HG03103 (cell line): ENCODE data around the gene CST3.
"Not testable (repeated sequence)": the region's sequence is repeated elsewhere in the genome, so short reads cannot be mapped to it uniquely, and the experiment has no call there.

Source experiments
- ATAC-seq: cut with Tn5 transposase; IDR thresholded peaks from one replicate; pipeline ENCODE4 v1.9.1; 2021; ENCODE audit warnings: low read depth; ENCODE audit not compliant: unreplicated experiment

Gene CST3

GRCh38 chr20:23637282-23638221, at the start of gene CST3:
Gene CST3 (minus strand): TSS chr20:23637955. CDS start chr20:23637862, 93 bp downstream.
- ATAC-seq: peak; percentile 45

GRCh38 chr20:23686046-23686750, 48.4 kb upstream of the CST3 start:
- no peak for ATAC-seq

GRCh38 chr20:23685529-23685896, 47.8 kb upstream of the CST3 start:
- not testable (repeated sequence) for ATAC-seq

- ATAC-seq: no peak
Observed at GRCh38 chr20:23684261-23684660, 46.5 kb upstream of the CST3 start.

- no peak for ATAC-seq
Observed at GRCh38 chr20:23683807-23684206, 46.1 kb upstream of the CST3 start.

GRCh38 chr20:23683281-23683680, 45.5 kb upstream of the CST3 start:
- no peak for ATAC-seq

GRCh38 chr20:23680146-23680545, 42.4 kb upstream of the CST3 start:
- ATAC-seq: no peak

GRCh38 chr20:23679133-23680092, 41.7 kb upstream of the CST3 start:
- no peak for ATAC-seq

- ATAC-seq: no peak
Observed at GRCh38 chr20:23673209-23673608, 35.5 kb upstream of the CST3 start.

- no peak for ATAC-seq
Observed at GRCh38 chr20:23672158-23672557, 34.4 kb upstream of the CST3 start.

- ATAC-seq: no peak
Observed at GRCh38 chr20:23671479-23671878, 33.7 kb upstream of the CST3 start.

- no peak for ATAC-seq
Observed at GRCh38 chr20:23670361-23670760, 32.6 kb upstream of the CST3 start.

- no peak for ATAC-seq
Observed at GRCh38 chr20:23669866-23670265, 32.1 kb upstream of the CST3 start.

- no peak for ATAC-seq
Observed at GRCh38 chr20:23669327-23669726, 31.6 kb upstream of the CST3 start.

- no peak for ATAC-seq
Observed at GRCh38 chr20:23668477-23668951, 30.8 kb upstream of the CST3 start.

GRCh38 chr20:23667666-23668065, 29.9 kb upstream of the CST3 start:
- no peak for ATAC-seq

- ATAC-seq: no peak
Observed at GRCh38 chr20:23666698-23667097, 28.9 kb upstream of the CST3 start.

GRCh38 chr20:23666189-23666588, 28.4 kb upstream of the CST3 start:
- no peak for ATAC-seq

- no peak for ATAC-seq
Observed at GRCh38 chr20:23664954-23665353, 27.2 kb upstream of the CST3 start.

GRCh38 chr20:23664046-23664445, 26.3 kb upstream of the CST3 start:
- ATAC-seq: not testable (repeated sequence)
